Right cardiac atrium (tissue), 5 donors: ENCODE data around the gene EDNRA. TPM values are rescaled to one million over a fixed set of nuclear protein-coding genes. Genes with fewer than 3 reads are reported as not detected.
A peak's percentile ranks its signal among the peaks of the same experiment; 100 is the strongest.

Source experiments
- ATAC-seq, 2 donors: fragments of 200-7000 bp; cut with Tn5 transposase; one replicate each; pipeline versions ENCODE4 v1.8.0 to v1.9.1; 2020; ENCODE audit warnings: moderate library complexity in 2 of 2, mild to moderate bottlenecking in 1 of 2
- DNase-seq, 3 donors: peaks; one replicate each; pipeline ENCODE4 v3.0.0-alpha.2; 2020
- H3K27ac ChIP-seq: one replicate; pipeline ENCODE4 v1.5.1; 2013; ENCODE audit warnings: mild to moderate bottlenecking, low read length, control low read depth, moderate library complexity
- H3K27me3 ChIP-seq: one replicate; pipeline ENCODE4 v1.6.1; 2013; ENCODE audit not compliant: control insufficient read depth, insufficient read depth
- H3K4me1 ChIP-seq: one replicate; pipeline ENCODE4 v1.6.1; 2013; ENCODE audit warnings: low read length; ENCODE audit not compliant: control insufficient read depth, insufficient read depth
- H3K4me3 ChIP-seq: one replicate; pipeline ENCODE4 v1.5.1; 2013; ENCODE audit warnings: low read length, control low read depth
- H3K9me3 ChIP-seq: one replicate; pipeline ENCODE4 v1.6.1; 2013; ENCODE audit warnings: low read length; ENCODE audit not compliant: control insufficient read depth
- WGBS: extraction: QIAGEN DNeasy Blood & Tissue Kit; methylation state at CpG from one replicate; pipeline ENCODE4 v1.1.7; 2013; 5-methylcytosine and 5-hydroxymethylcytosine counted together
- intact Hi-C, 4 donors: fragments of 100-400 bp; cut with DNase I; formaldehyde crosslinking; loops; one replicate each; pipeline versions ENCODE4 v1.11.0 to v1.14.0; 2022 to 2023
- polyA plus RNA-seq: library from polyadenylated mRNA; stranded (reverse); fragments of 200-250 nt; gene quantifications from one replicate; pipeline ENCODE4 v1.2.3, GENCODE V29; 2013
- total RNA-seq, 4 donors: library from RNA; stranded (reverse); fragmentation: NEBNext Ultra II Directional; extraction: Animal tissue kit (Norgen Biotek cat#: 25700); gene quantifications; one replicate each; pipeline ENCODE4 v1.2.1, GENCODE V29; 2021
- donor health status: healthy with polysubstance abuse.
- donor health status: DM: no; HTN: yes; CAD: no.
- donor health status: DM: no; HTN: no; CAD: no.
- donor health status: DM: no; HTN: yes; CAD: no; lungs with severe emphysema.
- donor health status: DM: yes; HTN: yes; CAD: no.

Gene EDNRA
- total and polyA plus RNA-seq, 5 donors = 21.9 to 99.8 (median 64.2) TPM

- Histone ChIP-seq H3K9me3 (no peaks in the 10 kb centered on the region), H3K27ac (no peak overlapping the region), H3K4me1 (no peaks in the 10 kb centered on the region), H3K27me3 (no peaks in the 10 kb centered on the region), H3K4me3 (no peak overlapping the region)
- DNase-seq = no peak
- intact Hi-C loops = no loop called here
- 72% methylated on average over 5 of the region's 5 CpGs for WGBS
- ATAC-seq = no peak
These were observed 90.3 kb downstream of the EDNRA start for GRCh38 chr4:147571036-147571770.

- WGBS = 89% methylated on average over 3 of the region's 3 CpGs
- no peak for ATAC-seq
These were observed 95.2 kb downstream of the EDNRA start for GRCh38 chr4:147576084-147576483.

GRCh38 chr4:147578051-147578476 lies 97.2 kb downstream of the EDNRA start:
- DNase-seq (no peak), ATAC-seq (no peak)
- Histone ChIP-seq H3K9me3 (no peaks in the 10 kb centered on the region), H3K4me1 (no peaks in the 10 kb centered on the region), H3K27me3 (no peaks in the 10 kb centered on the region), H3K27ac (no peak overlapping the region), H3K4me3 (no peak overlapping the region)
- intact Hi-C loops = no loop called here
- 78% methylated on average over 6 of the region's 6 CpGs for WGBS

More at GRCh38 chr4:147576084-147576483, 95.2 kb downstream of the EDNRA start:
- H3K9me3 ChIP-seq = no peaks in the 10 kb centered on the region
- H3K27ac ChIP-seq = no peak overlapping the region
- H3K4me1 ChIP-seq = no peaks in the 10 kb centered on the region
- DNase-seq = no peak
- intact Hi-C loops = no loop called here
- H3K4me3 ChIP-seq = no peak overlapping the region
- H3K27me3 ChIP-seq = no peaks in the 10 kb centered on the region

- no peak for DNase-seq
- WGBS = 84% methylated on average over 3 of the region's 3 CpGs
- no peaks in the 10 kb centered on the region for H3K4me1 ChIP-seq
- no peak overlapping the region for H3K4me3 ChIP-seq
- intact Hi-C loops = no loop called here
- no peaks in the 10 kb centered on the region for H3K9me3 ChIP-seq
- no peak overlapping the region for H3K27ac ChIP-seq
- no peaks in the 10 kb centered on the region for H3K27me3 ChIP-seq
- ATAC-seq = no peak
These were observed 97.7 kb downstream of the EDNRA start for GRCh38 chr4:147578593-147578992.

GRCh38 chr4:147580396-147580795 lies 99.5 kb downstream of the EDNRA start:
- ATAC-seq = no peak

GRCh38 chr4:147581606-147582350 lies 100.9 kb downstream of the EDNRA start:
- H3K4me1 ChIP-seq = no peaks in the 10 kb centered on the region
- no peak for ATAC-seq
- intact Hi-C loops = loop anchor here in 1 of 4 donors (5.0 kb wide), 1 partner anchor 429 kb away; no protein-coding TSS in a partner anchor
- DNase-seq = no peak
- no peak overlapping the region for H3K4me3 ChIP-seq
- 72% methylated on average over 6 of the region's 6 CpGs for WGBS
- H3K9me3 ChIP-seq = no peaks in the 10 kb centered on the region
- H3K27me3 ChIP-seq = no peaks in the 10 kb centered on the region
- H3K27ac ChIP-seq = no peak overlapping the region

More at GRCh38 chr4:147580396-147580795, 99.5 kb downstream of the EDNRA start:
- no peaks in the 10 kb centered on the region for H3K27me3 ChIP-seq
- H3K4me1 ChIP-seq = no peaks in the 10 kb centered on the region
- H3K9me3 ChIP-seq = no peaks in the 10 kb centered on the region
- intact Hi-C loops = loop anchor here in 1 of 4 donors (5.0 kb wide), 1 partner anchor 428 kb away; no protein-coding TSS in a partner anchor
- H3K4me3 ChIP-seq = no peak overlapping the region
- DNase-seq = no peak
- WGBS = 42% methylated on average over 1 of the region's 1 CpG
- H3K27ac ChIP-seq = no peak overlapping the region

GRCh38 chr4:147582386-147583060 lies 101.6 kb downstream of the EDNRA start:
- Histone ChIP-seq H3K27me3 (no peaks in the 10 kb centered on the region), H3K4me3 (no peak overlapping the region), H3K4me1 (no peaks in the 10 kb centered on the region), H3K27ac (no peak overlapping the region), H3K9me3 (no peaks in the 10 kb centered on the region)
- intact Hi-C loops = loop anchor here in 1 of 4 donors (5.0 kb wide), 1 partner anchor 430 kb away; no protein-coding TSS in a partner anchor
- ATAC-seq (no peak), DNase-seq (no peak)

GRCh38 chr4:147583876-147584275 lies 103.0 kb downstream of the EDNRA start:
- H3K4me3 ChIP-seq = no peak overlapping the region
- ATAC-seq (no peak), DNase-seq (no peak)
- H3K9me3 ChIP-seq = no peaks in the 10 kb centered on the region
- intact Hi-C loops = loop anchor here in 1 of 4 donors (5.0 kb wide), 1 partner anchor 432 kb away; no protein-coding TSS in a partner anchor
- H3K27ac ChIP-seq = no peak overlapping the region
- no peaks in the 10 kb centered on the region for H3K27me3 ChIP-seq
- H3K4me1 ChIP-seq = no peaks in the 10 kb centered on the region
- WGBS = 64% methylated on average over 1 of the region's 1 CpG

- intact Hi-C loops = loop anchor here in 2 of 4 donors (2.0 to 5.0 kb wide), 2 partner anchors 425 to 429 kb away; no protein-coding TSS in a partner anchor
- WGBS = 45% methylated on average over 3 of the region's 3 CpGs
- H3K27me3 ChIP-seq = no peaks in the 10 kb centered on the region
- ATAC-seq = no peak
- no peak overlapping the region for H3K4me3 ChIP-seq
- no peaks in the 10 kb centered on the region for H3K4me1 ChIP-seq
- peak in 1 of 3 donors; percentile 53 for DNase-seq
- no peak overlapping the region for H3K27ac ChIP-seq
- H3K9me3 ChIP-seq = no peaks in the 10 kb centered on the region
These were observed 105.1 kb downstream of the EDNRA start for GRCh38 chr4:147586032-147586431.

GRCh38 chr4:147586637-147587036 lies 105.7 kb downstream of the EDNRA start:
- ATAC-seq = no peak
- Histone ChIP-seq H3K4me3 (no peak overlapping the region), H3K9me3 (no peaks in the 10 kb centered on the region), H3K4me1 (no peaks in the 10 kb centered on the region), H3K27ac (no peak overlapping the region), H3K27me3 (no peaks in the 10 kb centered on the region)
- no peak for DNase-seq
- intact Hi-C loops = loop anchor here in 2 of 4 donors (2.0 to 5.0 kb wide), 2 partner anchors 426 to 429 kb away; no protein-coding TSS in a partner anchor
- 85% methylated on average over 4 of the region's 4 CpGs for WGBS
